Activated CD4-positive, CD25-positive, alpha-beta regulatory T cell (primary cell): ENCODE data around the gene SART3.
"Not testable (repeated sequence)": the region's sequence is repeated elsewhere in the genome, so short reads cannot be mapped to it uniquely, and the experiment has no call there.

Source experiments
- DNase-seq, 4 experiments: peaks; one replicate each; lab custom pipeline; 2025; lab: John Stamatoyannopoulos, UW

The SART3 gene

GRCh38 chr12:108561852-108562347 lies 927 bp upstream of the SART3 start:
- DNase-seq, result no peak

GRCh38 chr12:108560321-108560721 lies 652 bp downstream of the SART3 start:
- no peak for DNase-seq

- DNase-seq, result no peak
These were observed 1.2 kb downstream of the SART3 start for GRCh38 chr12:108559748-108560147.

GRCh38 chr12:108559007-108559655 lies 1.8 kb downstream of the SART3 start:
- DNase-seq, result no peak

DNA sequence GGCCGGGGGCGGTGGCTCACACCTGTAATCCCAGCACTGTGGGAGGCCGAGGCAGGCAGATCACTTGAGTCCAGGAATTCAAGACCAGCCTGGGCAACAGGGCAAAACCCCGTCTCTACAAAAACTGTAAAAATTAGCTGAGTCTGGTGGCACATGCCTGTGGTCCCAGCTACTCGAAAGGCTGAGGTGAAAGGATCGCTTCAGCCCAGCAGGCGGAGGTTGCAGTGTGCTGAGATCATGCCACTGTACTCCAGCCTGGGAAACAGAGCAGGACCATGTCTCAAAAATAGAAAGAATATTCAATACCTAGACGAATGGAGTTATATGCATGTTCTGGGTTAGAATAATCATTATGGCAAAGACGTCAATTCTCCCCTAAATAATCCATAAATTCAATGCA lies 5.6 kb downstream of the SART3 start:
- not testable (repeated sequence) for DNase-seq

DNA sequence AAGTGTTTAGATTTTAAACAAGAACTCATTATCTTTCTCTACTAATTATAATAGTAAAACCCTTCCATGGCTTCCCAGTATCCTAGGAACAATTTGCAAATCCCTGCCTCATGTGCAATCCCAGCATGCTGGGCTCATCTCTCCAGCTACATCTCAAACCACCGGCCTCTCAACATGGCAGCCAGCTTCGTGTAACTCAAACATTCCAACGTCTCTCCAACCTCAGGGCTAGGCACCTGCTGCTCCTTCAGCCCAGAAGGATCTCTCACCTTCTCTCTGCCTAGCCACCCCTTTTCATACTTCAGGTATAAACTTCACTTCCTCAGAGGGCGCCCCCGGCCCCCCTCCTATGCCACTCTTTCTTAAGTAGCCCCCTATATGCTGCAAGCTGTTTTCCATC lies 7.2 kb downstream of the SART3 start:
- no peak for DNase-seq

DNA sequence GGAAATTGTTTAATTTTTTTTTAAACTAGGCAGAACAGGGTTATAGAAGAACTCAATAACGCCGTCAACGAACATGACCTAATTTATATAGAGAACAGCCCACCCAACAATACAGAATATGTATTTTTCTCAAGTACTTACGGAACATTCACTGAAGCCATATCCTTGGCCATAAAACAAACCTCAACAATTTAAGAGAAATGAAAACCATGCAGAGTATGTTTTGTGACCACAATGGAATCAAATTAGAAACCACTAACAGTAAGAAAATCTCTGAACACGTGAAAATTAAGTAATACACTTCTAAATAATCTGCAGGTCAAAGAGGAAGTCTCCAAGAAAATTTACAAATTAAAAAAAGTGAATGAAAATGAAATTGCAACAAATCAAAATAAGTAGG lies 9.4 kb downstream of the SART3 start:
- no peak for DNase-seq

GRCh38 chr12:108548954-108549521 lies 11.9 kb downstream of the SART3 start:
- DNase-seq, result no peak

GRCh38 chr12:108547686-108548085 lies 13.3 kb downstream of the SART3 start:
- no peak for DNase-seq

DNA sequence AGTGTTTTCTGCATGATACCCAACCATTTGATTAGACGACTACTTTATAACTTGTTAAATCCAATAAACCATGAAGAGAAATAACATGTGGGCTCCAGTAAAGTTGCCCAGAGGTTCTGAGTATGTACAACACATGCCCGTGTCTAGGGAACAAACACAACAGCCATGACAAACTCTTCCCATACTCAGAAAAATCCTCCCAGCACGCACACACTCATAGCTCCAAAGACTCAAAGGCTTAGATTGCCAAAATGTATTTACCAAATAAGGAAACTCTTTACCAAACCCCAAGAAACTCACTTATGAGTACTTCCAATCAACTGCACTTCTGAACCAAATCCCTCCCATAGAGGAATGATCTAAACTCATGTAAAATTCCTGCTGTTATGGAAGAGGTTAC lies 17.3 kb downstream of the SART3 start:
- DNase-seq, result no peak

GRCh38 chr12:108542320-108542719 lies 18.7 kb downstream of the SART3 start:
- DNase-seq, result no peak

DNA sequence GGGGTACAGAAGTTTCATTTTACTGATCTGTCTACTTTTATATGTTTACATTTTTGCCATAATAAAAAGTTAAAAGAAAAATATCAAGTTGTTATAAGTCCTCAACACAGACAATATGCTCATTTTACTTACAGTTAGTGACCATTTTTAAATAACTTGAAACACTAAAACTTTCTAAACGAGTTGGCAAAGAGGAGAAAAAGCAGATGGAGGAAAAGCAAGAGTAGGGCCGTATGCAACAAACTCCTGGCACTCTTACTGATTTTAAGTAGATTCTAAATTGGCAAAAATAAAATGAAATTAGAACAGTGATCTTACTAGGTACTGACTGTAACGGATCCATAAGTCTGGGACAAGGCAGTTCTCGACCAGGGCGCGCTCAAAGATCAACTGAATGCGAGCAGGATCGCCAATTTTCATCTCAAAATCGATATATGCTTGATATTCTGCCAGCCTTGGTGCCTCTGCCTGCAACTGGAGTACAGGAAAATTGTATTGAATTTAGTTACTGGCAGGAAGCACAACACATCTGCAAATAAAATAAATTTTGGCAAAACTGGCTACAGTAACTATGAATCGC lies 22.3 kb downstream of the SART3 start:
- DNase-seq, result no peak

DNA sequence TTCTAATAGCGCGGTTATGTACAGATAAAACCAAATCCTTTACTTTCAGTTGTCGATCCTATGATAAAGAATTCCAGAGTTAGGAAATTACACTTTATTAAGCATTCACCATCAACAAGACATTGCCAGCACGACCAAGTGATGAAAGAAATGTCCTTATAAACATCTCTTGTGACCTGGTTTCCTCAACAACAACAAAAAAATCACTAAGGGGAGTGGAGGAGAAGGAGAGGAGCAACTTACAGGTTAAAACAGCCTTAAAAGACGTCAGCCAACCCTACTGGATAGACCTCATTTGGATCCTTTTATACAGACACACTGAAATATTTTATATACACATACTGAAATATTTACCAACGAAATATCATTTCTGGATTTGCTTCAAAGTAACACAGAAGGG lies 22.8 kb downstream of the SART3 start:
- no peak for DNase-seq

DNA sequence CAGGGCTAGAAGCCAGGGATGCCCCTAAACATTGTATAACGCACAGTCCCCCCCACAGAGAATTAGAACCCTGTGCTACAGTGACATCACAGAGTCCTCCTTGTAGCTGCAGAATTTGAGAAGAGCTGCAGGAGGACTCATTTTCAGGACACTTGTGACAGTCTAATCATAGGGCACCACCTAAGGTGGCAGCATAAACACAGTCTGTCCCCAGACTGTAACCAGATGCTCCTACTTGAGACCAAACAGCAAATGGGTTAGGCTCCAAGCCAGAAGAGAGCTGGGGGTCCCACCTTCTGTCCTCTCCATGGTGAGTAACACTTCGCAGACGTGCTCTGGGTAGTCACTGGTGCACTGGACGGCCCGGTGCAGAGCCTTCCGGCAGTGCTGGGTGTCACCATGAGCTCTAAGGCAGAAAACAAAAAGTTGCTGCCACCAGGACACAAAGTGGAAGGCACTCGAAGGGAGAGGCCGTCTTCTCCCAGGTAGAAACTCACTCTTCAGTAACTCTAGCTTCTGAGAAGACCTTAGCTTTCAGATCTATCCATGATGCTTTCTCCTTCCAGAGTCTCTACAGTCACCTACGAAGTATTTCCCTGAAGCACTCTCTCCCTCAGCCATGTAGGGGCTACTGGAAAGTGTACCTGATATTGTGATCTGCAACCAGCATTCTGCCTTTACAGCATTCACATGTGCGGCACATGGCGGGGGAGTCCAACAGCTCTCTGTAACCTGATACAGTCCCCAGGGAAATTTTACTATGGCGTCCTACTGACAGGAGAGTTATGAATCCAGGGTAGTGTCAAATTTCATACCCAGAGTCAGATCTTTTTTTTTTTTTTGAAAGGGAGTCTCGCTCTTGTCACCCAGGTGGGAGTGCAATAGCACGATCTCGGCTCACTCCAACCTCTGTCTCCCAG lies 28.8 kb downstream of the SART3 start:
- no peak for DNase-seq

DNA sequence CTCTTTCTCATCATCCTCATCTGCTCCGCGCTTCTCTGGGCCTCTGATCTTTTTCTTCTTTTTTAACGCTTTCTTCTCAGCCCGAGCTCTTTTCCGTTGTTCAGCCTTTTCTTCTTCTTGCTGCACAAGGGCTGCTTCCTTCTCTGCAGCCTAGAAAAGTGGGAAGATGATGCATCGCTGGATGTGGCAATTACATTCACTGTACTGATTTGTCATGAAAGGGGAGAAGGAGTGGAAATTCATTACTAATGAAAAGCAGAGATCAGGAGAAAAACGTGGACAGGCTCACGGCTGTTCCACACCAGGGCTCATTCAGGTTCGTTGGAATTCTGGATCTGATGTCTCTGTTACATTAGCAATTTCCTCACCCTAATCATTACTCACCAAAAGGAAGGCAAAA lies 30.8 kb downstream of the SART3 start:
- no peak for DNase-seq

- no peak for DNase-seq
These were observed 33.8 kb downstream of the SART3 start for GRCh38 chr12:108527166-108527496.

DNA sequence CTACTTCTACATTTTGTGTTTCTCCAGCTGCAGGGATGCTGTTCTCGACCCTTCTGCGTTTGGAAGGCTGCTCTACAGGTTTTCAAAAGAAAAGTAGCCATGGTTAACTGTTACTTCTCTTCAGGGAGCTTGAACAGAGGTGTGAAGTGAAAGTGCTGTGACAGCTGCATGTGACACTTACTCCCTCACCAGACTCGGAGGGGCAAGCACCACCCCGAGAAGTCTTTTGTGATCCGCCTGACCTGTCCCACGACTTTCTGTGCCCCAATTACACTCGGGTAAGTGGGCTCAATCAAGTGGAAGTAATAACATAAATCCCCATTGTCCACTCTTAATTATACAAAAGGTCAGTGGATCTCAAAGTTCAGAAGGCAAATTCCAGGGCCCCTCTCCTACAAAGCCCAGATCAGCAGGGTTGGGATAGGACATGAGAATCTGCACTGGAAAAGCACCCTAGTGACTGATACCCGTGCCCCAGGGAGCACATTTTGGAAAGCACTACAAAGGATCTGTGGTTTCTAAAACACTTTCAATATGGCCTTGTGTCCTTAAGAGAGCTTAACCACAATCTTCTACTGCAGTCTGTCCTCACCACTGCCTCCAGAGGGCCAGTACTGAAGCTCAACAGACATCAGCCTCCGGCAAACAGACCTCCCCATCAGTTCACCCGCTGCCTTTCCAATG lies 34.3 kb downstream of the SART3 start:
- DNase-seq, result no peak

DNA sequence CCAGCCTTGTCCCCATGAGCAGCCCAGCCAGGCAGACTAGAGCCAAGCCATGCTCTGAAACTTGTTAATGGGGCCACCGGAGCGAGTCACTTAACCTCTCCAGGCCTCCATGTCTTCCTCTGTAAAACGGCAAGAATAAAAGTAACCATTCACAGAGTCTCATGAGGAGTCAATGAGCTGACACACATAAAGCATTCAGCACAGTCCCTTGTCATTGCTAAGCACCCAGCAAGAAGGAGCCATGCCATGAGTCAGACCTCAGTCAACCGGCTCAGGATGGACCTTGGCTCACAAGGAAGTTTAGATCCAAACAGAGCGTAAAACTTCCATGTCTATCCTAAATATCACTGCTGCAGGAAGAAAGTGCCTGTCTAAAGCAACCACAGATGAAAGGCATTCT lies 35.3 kb downstream of the SART3 start:
- DNase-seq, result no peak

DNA sequence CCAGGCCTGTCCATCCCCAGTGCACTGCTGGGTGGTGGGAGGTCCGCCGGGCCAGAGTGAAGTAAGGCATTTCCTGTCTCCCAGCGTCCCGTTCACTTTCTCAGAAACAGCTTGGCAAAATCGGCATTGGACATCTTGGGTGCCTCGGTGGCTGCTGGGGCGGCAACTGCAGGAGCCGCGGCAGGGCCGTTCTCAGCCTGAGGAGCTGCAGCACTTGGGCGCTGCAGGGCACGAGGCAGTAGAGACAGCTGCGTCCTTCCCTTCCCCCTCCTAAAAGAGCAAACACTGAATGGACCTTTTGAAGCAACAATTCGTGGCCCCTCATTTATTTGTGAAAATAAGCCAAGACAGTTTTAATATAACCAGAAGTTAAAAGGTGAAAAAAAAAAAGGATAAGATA lies 37.6 kb downstream of the SART3 start:
- no peak for DNase-seq

DNA sequence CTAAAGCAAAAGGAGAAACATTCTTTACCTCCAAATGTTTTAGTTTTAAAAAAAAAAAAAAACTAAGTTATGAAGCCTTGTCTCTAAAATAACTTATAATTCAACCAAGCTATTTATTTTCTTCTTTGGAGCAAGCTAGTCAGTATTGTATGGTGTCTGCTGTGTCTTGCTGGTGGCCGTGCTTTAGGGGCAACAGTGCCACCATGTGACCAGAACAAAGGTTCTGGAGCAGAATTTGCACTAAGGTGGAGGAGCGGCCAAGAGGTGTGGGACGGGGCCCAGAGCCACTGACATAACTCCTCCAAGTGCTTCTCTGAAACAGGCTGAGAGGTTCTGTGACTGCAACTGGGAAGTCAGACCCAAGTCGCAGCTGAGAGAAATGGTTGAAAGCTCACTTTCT lies 41.4 kb downstream of the SART3 start:
- DNase-seq, result no peak

DNA sequence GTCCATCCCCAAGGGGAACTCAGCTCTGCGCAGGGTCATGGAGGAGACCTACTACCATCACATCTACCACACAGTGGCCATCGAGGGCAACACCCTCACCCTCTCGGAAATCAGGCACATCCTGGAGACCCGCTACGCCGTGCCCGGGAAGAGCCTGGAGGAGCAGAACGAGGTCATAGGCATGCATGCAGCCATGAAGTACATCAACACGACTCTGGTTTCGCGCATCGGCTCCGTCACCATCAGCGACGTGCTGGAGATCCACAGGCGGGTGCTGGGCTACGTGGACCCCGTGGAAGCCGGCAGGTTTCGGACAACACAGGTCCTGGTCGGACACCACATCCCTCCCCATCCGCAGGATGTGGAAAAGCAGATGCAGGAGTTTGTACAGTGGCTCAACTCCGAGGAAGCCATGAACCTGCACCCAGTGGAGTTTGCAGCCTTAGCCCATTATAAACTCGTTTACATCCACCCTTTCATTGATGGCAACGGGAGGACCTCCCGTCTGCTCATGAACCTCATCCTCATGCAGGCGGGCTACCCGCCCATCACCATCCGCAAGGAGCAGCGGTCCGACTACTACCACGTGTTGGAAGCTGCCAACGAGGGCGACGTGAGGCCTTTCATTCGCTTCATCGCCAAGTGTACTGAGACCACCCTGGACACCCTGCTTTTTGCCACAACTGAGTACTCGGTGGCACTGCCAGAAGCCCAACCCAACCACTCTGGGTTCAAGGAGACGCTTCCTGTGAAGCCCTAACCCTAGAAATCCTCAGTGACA lies 42.1 kb downstream of the SART3 start:
- no peak for DNase-seq
